Measurements from ENCODE around the gene HARS2.
"Not testable (repeated sequence)": the region's sequence is repeated elsewhere in the genome, so short reads cannot be mapped to it uniquely, and the experiment has no call there.

HARS2 gene

GRCh38 chr5:140690941-140691924, at the start of gene HARS2, which contains the start of gene HARS1:
HARS2 (plus strand) TSS chr5:140691455; CDS start chr5:140691649, 194 bp downstream.
HARS1 (minus strand) TSS chr5:140691370; CDS start chr5:140691304, 66 bp downstream.
- peak; percentile 93 for DNase-seq (ENCODE audit: low spot score)

DNA sequence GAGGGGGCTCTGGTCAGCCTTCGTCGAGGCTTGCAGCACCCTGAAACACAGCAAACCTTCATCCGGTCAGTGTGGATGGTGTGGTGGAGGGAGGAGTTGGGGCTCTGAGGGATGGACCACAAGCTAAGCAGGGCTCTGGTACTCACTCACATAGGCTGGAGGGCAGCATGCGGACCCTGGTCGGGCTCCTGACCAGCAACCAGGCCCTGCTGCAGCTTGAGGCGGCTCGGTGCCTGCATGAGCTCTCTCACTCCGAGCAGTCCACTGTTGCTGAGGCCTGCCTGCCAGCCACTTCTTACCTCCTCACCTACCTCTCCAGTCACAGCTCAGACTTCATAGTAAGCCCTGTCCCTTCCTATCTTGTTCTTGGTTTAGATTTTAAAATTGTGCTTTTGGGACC, 49.5 kb upstream of the HARS2 start:
- DNase-seq (ENCODE audit: low spot score), result no peak

DNA sequence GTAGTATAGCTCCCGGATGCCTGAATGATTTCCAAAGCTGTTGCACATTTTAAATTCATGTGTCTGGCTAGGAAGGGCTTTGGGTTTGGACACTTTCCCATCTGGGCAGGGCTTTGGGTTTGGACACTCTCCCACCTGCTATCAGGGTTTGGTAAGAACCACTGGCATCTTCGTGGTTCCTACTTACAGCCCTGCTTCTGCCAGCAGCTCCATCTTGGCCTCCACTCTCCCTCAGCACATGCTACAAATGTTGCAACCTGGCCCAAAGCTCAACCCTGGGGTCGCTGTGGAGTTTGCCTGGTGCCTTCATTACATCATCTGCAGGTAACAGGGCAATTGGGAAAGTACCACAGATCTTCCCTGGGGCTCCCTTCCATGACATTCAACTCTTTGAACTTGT, 48.5 kb upstream of the HARS2 start:
- no peak for DNase-seq (ENCODE audit: low spot score)

DNA sequence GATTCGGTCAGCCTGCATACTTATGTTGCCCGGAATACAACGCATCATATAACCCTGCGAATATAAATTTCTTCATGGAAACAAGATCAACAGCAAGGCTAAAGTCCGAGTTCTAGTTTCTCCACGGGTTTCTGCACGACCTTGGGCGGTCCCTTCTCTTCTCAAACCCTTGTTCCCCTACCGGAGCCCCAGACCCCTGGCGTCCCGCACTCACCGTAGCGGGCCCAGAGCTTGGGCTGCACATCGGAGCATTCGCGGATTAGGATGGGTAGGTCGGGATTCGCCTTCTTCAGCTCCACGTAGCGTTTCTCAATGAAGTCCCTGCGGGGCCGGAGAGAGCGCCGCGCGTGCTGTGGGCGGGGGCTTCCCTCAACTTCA, 44.2 kb upstream of the HARS2 start:
- DNase-seq (ENCODE audit: low spot score), result no peak

DNA sequence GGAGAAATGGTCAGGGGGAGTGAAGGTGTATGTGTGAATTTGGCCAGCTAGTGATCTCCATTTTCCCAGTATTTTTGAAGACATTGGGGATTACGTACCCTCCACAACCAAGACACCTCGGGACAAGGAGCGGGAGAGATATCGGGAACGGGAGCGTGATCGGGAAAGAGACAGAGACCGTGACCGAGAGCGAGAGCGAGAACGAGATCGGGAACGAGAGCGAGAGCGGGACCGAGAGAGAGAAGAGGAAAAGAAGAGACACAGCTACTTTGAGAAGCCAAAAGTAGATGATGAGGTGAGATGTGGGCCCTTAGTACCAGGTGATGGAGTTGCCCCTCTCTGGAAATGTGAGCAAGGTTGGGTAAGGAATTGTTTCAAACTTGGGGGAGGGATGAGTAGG, 32.4 kb upstream of the HARS2 start:
- DNase-seq (ENCODE audit: low spot score), result no peak

GRCh38 chr5:140660371-140660770, 30.9 kb upstream of the HARS2 start:
- DNase-seq (ENCODE audit: low spot score), result not testable (repeated sequence)

DNA sequence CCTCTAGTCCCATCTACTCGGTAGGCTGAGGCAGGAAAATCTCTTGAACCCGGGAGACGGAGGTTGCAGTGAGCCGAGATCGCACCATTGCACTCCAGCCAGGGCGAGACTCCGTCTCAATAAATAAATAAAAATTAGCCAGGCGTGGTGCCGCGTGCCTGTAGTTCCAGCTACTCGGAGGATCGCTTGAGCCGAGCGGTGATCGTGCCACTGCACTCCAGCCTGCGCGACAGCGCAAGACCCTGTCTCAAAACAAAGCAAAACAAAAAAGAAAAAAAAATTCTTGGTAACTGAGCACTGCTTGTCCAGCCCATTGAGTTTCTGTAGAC, 27.3 kb upstream of the HARS2 start:
- no peak for DNase-seq (ENCODE audit: low spot score)

DNA sequence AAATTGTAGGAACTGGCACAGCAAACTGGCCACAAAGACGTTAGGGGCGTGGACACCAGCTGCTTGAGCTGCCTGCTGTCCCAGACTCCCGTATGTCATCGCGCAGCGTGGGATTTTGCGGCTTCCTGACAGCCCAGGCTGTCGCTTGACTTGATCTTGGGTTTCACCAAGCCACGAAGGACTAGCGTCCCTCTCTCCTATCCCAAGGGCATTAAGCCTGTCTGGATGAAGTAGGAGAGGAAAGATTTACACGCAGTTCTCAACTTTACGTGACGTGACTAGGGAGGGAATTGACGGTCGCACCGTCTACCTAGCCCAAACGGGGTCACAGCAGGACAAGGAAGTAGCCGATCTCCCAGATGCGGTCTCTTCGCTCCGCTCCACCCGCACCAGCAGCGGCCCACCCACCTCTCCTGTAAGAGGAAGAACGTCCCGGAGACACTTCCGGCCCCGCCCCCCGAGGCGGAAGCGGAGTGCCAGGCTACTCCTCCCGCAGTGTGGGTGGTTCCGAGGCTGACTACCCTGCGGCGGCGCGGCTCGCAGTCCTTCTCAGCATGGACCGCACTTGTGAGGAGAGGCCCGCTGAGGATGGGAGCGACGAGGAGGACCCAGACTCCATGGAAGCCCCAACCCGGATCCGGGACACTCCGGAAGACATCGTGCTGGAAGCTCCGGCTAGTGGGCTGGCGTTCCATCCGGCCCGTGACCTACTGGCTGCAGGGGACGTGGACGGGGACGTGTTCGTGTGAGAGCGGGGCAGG, 26.7 kb upstream of the HARS2 start, which contains the start of gene WDR55:
Gene WDR55 (plus strand): TSS at position 546 of the 761 bp plus-strand sequence. CDS start 9 bp downstream, at position 555.
- peak; percentile 97 for DNase-seq (ENCODE audit: low spot score)

GRCh38 chr5:140671035-140671434, 20.2 kb upstream of the HARS2 start:
- not testable (repeated sequence) for DNase-seq (ENCODE audit: low spot score)

DNA sequence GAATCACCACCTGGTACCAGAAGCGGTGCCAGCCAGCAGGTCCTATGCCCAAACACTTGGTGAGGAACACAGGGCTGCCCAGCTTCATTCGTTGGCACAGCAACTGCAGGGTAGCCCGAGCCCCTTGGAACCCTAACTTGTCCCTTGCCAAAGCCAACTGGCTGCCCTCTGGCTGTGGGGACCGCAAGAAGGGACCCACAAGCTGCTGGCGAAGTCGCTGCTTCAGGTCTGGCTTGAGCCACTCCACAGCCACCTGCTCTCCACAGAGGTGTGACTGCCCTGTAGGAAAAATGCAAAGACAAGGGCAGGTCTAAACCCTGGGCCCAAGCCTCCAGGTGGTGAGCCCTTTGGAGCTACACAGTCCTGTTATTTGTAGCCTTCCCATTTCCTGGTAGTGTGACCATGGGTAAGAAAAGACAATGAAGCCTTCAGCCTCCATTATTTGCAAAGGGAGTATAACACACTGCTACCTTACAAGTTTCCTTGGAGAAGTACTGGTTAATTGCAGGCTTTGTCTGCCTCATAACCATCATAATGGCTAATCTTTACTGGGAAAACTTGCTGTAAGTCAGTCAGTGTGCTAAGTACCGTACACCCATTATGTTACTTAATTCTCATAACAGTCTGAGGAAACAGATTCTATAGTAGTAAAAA, 19.7 kb upstream of the HARS2 start:
- no peak for DNase-seq (ENCODE audit: low spot score)

DNA sequence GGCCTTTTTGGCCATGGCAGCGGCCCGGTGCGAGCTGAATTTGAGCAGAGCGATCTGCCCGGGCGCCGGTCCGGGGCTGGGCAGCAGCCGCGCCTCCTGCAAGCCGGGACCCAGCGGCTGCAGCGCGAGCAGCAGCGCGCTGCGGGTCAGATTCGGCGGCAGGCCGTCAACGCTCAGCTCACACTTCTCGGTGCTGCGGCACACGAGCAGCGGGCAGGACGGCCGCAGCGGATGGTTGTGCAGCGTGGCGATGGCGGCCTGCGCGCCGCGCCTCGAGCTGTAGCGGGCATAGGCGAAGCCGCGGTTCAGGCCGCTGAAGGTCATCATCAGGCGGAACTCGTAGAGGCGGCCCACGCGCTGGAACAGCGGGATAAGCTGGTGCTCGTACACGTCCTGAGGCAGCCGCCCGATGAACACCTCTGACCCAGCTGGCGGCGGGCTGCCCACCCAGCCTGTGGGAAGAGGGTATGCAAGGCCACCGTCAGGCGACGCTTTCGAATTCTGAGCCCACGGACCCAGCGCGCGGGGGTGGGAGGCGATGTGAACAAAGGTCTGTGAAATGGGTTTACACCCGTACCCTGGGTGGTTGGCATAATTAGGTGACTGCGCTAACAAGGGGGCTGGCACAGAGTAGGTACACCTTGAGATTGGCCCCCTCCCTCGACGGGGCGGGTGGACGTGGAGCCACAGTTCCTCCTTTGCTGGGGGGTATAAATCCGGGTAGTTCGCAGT, 18.6 kb upstream of the HARS2 start:
- DNase-seq (ENCODE audit: low spot score), result no peak

- no peak for DNase-seq (ENCODE audit: low spot score)
Observed at GRCh38 chr5:140673187-140673976, 17.9 kb upstream of the HARS2 start, which contains the start of gene DND1. DND1 (minus strand) TSS chr5:140673576; CDS start chr5:140673542, 34 bp downstream.

DNA sequence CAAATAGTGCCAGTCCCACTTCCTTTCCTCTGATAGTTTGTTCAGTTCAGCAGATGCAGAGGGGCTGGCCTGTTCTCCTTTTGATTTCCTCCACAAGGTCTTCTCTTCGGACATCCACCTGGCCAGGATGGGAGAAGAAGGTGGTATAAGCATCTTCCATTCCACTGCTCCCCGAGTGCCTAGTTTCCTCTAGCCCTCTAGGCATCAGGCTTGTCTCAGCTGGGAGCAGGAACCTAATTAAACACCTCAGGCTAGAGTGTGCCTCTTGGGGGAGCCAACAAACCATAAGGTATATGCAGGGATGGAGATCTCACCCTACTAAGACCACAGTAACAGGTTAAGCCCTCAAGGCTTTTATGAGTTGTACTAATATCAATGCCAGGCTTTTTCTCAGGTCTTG, 17.0 kb upstream of the HARS2 start:
- DNase-seq (ENCODE audit: low spot score), result no peak

DNA sequence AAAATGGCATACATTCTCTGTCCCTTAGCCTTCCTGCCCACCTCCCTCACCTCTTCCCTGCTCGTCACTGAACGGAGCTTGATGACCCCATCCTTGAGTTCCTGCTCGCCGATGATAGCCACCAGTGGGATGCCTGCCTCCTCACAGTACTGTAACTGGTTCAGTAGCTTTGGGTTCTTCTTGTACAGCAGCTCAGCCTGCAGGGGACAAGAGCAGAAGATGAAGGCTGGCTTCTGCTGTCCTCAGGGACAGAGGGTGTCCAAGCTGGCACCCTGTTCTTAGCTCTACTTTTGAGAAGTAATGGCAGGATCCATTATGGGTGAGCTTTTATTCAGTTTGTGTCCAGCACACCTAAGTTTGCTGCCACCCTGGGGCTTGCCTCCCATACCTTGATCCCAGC, 16.6 kb upstream of the HARS2 start:
- no peak for DNase-seq (ENCODE audit: low spot score)

- no peak for DNase-seq (ENCODE audit: low spot score)
Observed at GRCh38 chr5:140677947-140678346, 13.3 kb upstream of the HARS2 start.

- DNase-seq (ENCODE audit: low spot score), result no peak
Observed at GRCh38 chr5:140678993-140679392, 12.3 kb upstream of the HARS2 start.

DNA sequence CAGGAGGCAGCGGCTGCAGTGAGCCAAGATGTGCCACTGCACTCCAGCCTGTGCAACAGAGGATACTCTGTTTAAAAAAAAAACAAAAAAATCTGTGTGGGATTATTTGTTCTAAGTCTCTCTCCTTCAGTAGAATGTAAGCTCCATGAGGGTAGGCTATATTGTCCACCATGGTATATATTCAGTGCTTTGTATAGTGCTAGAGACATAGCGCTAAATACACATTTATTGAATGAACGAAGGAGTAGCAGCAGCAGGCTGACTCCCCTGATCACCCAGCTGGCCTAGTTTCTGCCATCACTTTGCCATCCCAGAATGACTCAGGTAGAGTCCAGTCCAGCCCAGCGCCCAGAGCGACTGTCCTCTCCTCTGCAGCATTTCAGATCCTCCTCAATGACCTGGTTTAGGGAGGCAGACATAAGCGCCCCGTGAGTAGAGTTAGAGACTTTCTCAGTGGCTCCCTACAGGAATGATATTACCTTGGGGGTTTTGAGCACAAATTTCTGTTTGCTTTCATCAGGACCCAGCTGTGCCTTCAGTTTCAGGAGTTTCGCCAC, 801 bp upstream of the HARS2 start:
- no peak for DNase-seq (ENCODE audit: low spot score)

DNA sequence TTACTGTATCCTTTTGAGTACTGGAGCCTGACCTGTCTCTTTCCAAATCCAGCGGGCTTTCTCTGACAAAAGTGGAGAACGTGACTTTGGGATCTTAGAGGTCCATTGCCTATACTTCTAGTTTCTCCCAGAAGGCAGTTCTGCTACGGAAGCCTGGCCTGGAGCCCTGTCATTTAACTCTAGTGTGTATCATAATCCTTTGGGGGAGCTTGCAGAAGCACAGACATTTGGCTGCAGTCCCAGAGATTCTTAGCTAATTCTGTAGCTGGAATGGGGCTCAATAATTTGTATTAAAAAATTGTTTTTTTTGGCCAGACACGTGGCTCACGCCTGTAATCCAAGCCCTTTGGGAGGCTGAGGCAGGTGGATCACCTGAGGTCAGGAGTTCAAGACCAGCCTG, 3.0 kb downstream of the HARS2 start:
- no peak for DNase-seq (ENCODE audit: low spot score)

DNA sequence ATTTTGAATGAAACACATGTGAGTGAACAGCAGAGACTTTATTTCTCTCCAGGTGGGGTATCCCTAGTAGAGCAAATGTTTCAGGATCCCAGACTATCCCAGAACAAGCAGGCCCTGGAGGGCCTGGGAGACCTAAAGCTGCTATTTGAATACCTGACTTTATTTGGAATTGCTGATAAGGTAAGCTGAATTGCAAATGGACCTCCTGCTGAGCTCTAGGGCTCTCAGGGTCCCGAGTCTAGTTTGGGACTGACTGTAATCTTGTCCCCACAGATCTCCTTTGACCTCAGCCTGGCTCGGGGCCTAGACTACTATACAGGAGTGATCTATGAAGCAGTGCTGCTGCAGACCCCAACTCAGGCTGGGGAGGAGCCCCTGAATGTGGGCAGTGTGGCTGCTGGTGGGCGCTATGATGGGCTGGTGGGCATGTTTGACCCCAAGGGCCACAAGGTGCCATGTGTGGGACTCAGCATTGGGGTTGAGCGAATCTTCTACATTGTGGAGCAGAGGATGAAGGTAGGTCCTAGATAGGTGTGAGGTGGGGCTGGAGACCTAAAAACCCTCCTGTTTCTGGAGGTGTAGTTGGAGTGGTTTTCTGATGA, 5.7 kb downstream of the HARS2 start:
- DNase-seq (ENCODE audit: low spot score), result no peak
